Measurements from ENCODE around the gene SVOP.

DNA sequence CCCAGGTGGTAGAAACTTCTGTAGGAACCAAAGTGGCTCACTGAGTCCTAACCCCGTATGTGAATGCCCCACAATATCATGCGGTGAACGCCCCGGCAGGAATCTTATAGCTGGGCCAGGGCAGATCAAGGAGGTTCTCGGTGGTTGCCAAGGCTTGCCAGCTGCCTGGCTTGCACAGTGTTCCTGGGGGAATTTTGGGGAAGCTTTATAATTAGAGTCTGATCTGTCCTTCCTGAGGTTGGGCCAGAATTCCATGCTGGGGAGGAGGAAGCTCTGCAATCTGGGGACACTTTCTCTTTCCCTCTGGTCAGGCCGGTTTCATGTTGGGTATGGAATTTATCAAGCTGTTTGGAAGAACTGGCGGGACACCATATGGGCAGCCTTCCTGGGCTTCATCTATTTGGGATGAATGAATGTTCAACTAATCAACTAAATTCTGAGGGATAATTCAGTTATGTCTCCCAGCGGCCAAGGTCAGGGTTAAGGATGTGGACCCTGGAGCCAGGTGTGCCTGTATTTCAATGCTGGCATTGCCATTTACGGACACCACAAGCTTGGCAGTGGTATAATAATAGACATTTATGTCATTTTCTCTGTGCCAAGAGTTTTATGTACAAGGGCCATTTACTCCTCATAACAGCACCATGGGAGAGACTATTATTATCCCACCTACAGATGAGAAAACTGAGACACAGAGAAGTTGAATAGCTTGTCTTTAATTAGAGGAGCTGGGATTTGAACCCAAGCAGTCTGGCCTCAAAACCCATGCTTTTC, 54.3 kb downstream of the SVOP start:
- no peak for TF ChIP-seq RCOR1 (IDR thresholded peaks at IDR 0.05; ENCODE audit: low read depth, low read length)
- TF ChIP-seq, protein P1, sequence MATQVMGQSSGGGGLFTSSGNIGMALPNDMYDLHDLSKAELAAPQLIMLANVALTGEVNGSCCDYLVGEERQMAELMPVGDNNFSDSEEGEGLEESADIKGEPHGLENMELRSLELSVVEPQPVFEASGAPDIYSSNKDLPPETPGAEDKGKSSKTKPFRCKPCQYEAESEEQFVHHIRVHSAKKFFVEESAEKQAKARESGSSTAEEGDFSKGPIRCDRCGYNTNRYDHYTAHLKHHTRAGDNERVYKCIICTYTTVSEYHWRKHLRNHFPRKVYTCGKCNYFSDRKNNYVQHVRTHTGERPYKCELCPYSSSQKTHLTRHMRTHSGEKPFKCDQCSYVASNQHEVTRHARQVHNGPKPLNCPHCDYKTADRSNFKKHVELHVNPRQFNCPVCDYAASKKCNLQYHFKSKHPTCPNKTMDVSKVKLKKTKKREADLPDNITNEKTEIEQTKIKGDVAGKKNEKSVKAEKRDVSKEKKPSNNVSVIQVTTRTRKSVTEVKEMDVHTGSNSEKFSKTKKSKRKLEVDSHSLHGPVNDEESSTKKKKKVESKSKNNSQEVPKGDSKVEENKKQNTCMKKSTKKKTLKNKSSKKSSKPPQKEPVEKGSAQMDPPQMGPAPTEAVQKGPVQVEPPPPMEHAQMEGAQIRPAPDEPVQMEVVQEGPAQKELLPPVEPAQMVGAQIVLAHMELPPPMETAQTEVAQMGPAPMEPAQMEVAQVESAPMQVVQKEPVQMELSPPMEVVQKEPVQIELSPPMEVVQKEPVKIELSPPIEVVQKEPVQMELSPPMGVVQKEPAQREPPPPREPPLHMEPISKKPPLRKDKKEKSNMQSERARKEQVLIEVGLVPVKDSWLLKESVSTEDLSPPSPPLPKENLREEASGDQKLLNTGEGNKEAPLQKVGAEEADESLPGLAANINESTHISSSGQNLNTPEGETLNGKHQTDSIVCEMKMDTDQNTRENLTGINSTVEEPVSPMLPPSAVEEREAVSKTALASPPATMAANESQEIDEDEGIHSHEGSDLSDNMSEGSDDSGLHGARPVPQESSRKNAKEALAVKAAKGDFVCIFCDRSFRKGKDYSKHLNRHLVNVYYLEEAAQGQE (IDR thresholded peaks at IDR 0.05): no peak
- TF ChIP-seq, protein P2, sequence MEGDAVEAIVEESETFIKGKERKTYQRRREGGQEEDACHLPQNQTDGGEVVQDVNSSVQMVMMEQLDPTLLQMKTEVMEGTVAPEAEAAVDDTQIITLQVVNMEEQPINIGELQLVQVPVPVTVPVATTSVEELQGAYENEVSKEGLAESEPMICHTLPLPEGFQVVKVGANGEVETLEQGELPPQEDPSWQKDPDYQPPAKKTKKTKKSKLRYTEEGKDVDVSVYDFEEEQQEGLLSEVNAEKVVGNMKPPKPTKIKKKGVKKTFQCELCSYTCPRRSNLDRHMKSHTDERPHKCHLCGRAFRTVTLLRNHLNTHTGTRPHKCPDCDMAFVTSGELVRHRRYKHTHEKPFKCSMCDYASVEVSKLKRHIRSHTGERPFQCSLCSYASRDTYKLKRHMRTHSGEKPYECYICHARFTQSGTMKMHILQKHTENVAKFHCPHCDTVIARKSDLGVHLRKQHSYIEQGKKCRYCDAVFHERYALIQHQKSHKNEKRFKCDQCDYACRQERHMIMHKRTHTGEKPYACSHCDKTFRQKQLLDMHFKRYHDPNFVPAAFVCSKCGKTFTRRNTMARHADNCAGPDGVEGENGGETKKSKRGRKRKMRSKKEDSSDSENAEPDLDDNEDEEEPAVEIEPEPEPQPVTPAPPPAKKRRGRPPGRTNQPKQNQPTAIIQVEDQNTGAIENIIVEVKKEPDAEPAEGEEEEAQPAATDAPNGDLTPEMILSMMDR (IDR thresholded peaks at IDR 0.05): no peak
- TF ChIP-seq POLR2A (IDR thresholded peaks at IDR 0.05; ENCODE audit: low read length): no peak
- no peak for TF ChIP-seq NPAS2 (CRISPR knock-in tag; IDR thresholded peaks at IDR 0.05; ENCODE audit: borderline replicate concordance)
- TF ChIP-seq, protein P3, sequence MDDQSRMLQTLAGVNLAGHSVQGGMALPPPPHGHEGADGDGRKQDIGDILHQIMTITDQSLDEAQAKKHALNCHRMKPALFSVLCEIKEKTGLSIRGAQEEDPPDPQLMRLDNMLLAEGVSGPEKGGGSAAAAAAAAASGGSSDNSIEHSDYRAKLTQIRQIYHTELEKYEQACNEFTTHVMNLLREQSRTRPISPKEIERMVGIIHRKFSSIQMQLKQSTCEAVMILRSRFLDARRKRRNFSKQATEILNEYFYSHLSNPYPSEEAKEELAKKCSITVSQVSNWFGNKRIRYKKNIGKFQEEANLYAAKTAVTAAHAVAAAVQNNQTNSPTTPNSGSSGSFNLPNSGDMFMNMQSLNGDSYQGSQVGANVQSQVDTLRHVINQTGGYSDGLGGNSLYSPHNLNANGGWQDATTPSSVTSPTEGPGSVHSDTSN (IDR thresholded peaks at IDR 0.05): no peak
- TF ChIP-seq MYC (IDR thresholded peaks at IDR 0.05; ENCODE audit: borderline replicate concordance, low read length): no peak
- TF ChIP-seq ZNF302 (CRISPR knock-in tag; IDR thresholded peaks at IDR 0.05): no peak
- TF ChIP-seq, protein P4, sequence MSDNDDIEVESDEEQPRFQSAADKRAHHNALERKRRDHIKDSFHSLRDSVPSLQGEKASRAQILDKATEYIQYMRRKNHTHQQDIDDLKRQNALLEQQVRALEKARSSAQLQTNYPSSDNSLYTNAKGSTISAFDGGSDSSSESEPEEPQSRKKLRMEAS (IDR thresholded peaks at IDR 0.05): no peak
